ENCODE data around the gene TUBGCP6.

- TF ChIP-seq EZH2 (IDR thresholded peaks at IDR 0.05): no peak
- no peak for TF ChIP-seq POLR2AphosphoS5 (IDR thresholded peaks at IDR 0.05; ENCODE audit: borderline replicate concordance, low read depth, low read length)
Observed at GRCh38 chr22:50179937-50180726, 64.7 kb downstream of the TUBGCP6 start.
